H9 (cell line): ENCODE measurements around the gene APBB2. TPM values are rescaled to one million over a fixed set of nuclear protein-coding genes. Genes with fewer than 3 reads are reported as not detected.

Experiments
- DNase-seq: peaks from one replicate; pipeline ENCODE4 v3.0.0-alpha.2; 2017
- H2AFZ ChIP-seq: one replicate; pipeline ENCODE4 v1.6.1; 2013; ENCODE audit warnings: mild to moderate bottlenecking, low read length, control low read depth, moderate library complexity
- H2AK5ac ChIP-seq: 2 replicates; pipeline ENCODE4 v1.6.1; 2013; ENCODE audit warnings: low read length, control low read depth, mixed read lengths; ENCODE audit not compliant: insufficient read length
- H2BK120ac ChIP-seq: one replicate; pipeline ENCODE4 v1.6.1; 2013; ENCODE audit warnings: low read depth, mild to moderate bottlenecking, low read length, control low read depth, inconsistent platforms; ENCODE audit not compliant: poor library complexity, severe bottlenecking
- H2BK12ac ChIP-seq: 2 replicates; pipeline ENCODE4 v1.6.1; 2013; ENCODE audit warnings: low read length, control low read depth, mixed read lengths, low read depth; ENCODE audit not compliant: insufficient read length
- H2BK15ac ChIP-seq: 2 replicates; pipeline ENCODE4 v1.6.1; 2013; ENCODE audit warnings: low read depth, low read length, control low read depth
- H2BK20ac ChIP-seq: one replicate; pipeline ENCODE4 v1.6.1; 2013; ENCODE audit warnings: low read depth, mild to moderate bottlenecking, low read length, control low read depth, inconsistent platforms; ENCODE audit not compliant: poor library complexity, severe bottlenecking
- H2BK5ac ChIP-seq: 2 replicates; pipeline ENCODE4 v1.6.1; 2013; ENCODE audit warnings: low read length, control low read depth, mixed read lengths; ENCODE audit not compliant: insufficient read length
- H3K14ac ChIP-seq: 2 replicates; pipeline ENCODE4 v1.6.1; 2013; ENCODE audit warnings: low read length, control low read depth; ENCODE audit not compliant: insufficient read depth
- H3K18ac ChIP-seq: 2 replicates; pipeline ENCODE4 v1.6.1; 2013; ENCODE audit warnings: low read depth, mild to moderate bottlenecking, mixed read lengths, low read length, control low read depth; ENCODE audit not compliant: insufficient read length
- H3K23ac ChIP-seq: 2 replicates; pipeline ENCODE4 v1.6.1; 2013; ENCODE audit warnings: low read length, control low read depth, mixed read lengths, low read depth; ENCODE audit not compliant: insufficient read length
- H3K23me2 ChIP-seq: 2 replicates; pipeline ENCODE4 v1.6.1; 2013; ENCODE audit warnings: low read depth, mild to moderate bottlenecking, mixed read lengths, low read length, control low read depth; ENCODE audit not compliant: insufficient read length, poor library complexity, severe bottlenecking
- H3K27ac ChIP-seq: 2 replicates; pipeline ENCODE4 v1.5.1; 2013; ENCODE audit warnings: low read length, control low read depth, mixed read lengths, low read depth; ENCODE audit not compliant: insufficient read length
- H3K27me3 ChIP-seq: 2 replicates; pipeline ENCODE4 v1.6.1; 2013; ENCODE audit warnings: low read length, control low read depth, inconsistent platforms; ENCODE audit not compliant: insufficient read depth
- H3K4ac ChIP-seq: 2 replicates; pipeline ENCODE4 v1.6.1; 2013; ENCODE audit warnings: low read depth, mild to moderate bottlenecking, control low read depth, inconsistent platforms, low read length, moderate library complexity
- H3K4me1 ChIP-seq: 2 replicates; pipeline ENCODE4 v1.6.1; 2013; ENCODE audit warnings: low read length, control low read depth, inconsistent platforms; ENCODE audit not compliant: insufficient read depth
- H3K4me2 ChIP-seq: 2 replicates; pipeline ENCODE4 v1.6.1; 2013; ENCODE audit warnings: low read length, control low read depth, mixed read lengths; ENCODE audit not compliant: insufficient read length, insufficient read depth
- H3K56ac ChIP-seq: 2 replicates; pipeline ENCODE4 v1.6.1; 2013; ENCODE audit warnings: low read depth, mild to moderate bottlenecking, mixed read lengths, low read length, control low read depth; ENCODE audit not compliant: insufficient read length
- H3K79me1 ChIP-seq: 2 replicates; pipeline ENCODE4 v1.6.1; 2013; ENCODE audit warnings: low read depth, mild to moderate bottlenecking, moderate library complexity, low read length, control low read depth, inconsistent platforms; ENCODE audit not compliant: insufficient read depth, poor library complexity, severe bottlenecking
- H3K79me2 ChIP-seq: 2 replicates; pipeline ENCODE4 v1.6.1; 2013; ENCODE audit warnings: low read length, control low read depth, inconsistent platforms; ENCODE audit not compliant: insufficient read depth
- H3K9ac ChIP-seq: 2 replicates; pipeline ENCODE4 v1.6.1; 2013; ENCODE audit warnings: low read length, control low read depth, mixed read lengths; ENCODE audit not compliant: insufficient read length; ENCODE audit errors: extremely low read depth
- H3K9me3 ChIP-seq: one replicate; pipeline ENCODE4 v1.6.1; 2013; ENCODE audit warnings: low read depth, low read length, inconsistent platforms; ENCODE audit not compliant: control insufficient read depth
- H3T11ph ChIP-seq: one replicate; pipeline ENCODE4 v1.6.1; 2013; ENCODE audit warnings: mild to moderate bottlenecking, low read length, control low read depth, inconsistent platforms
- H4K20me1 ChIP-seq: one replicate; pipeline ENCODE4 v1.6.1; 2013; ENCODE audit not compliant: control insufficient read depth, insufficient read length, insufficient read depth
- H4K5ac ChIP-seq: 2 replicates; pipeline ENCODE4 v1.6.1; 2013; ENCODE audit warnings: low read depth, mild to moderate bottlenecking, mixed read lengths, low read length, control low read depth; ENCODE audit not compliant: insufficient read length
- H4K8ac ChIP-seq: replicated peaks from 2 replicates; pipeline ENCODE4 v1.6.1; 2013; ENCODE audit warnings: low read length, control low read depth, mixed read lengths, low read depth; ENCODE audit not compliant: insufficient read length
- H4K91ac ChIP-seq: 2 replicates; pipeline ENCODE4 v1.6.1; 2013; ENCODE audit warnings: low read depth, mild to moderate bottlenecking, moderate library complexity, mixed read lengths, low read length, control low read depth; ENCODE audit not compliant: insufficient read length
- H3K27ac Mint-ChIP-seq, 3 experiments: 2 replicates in 2 of 3; 3 replicates in 1 of 3; pipeline ENCODE4 v1.8.0; 2020 to 2021; ENCODE audit warnings: mixed read lengths in 3 of 3, mild to moderate bottlenecking in 1 of 3, moderate library complexity in 1 of 3
- H3K27me3 Mint-ChIP-seq: 2 replicates; pipeline ENCODE4 v1.8.0; 2021; ENCODE audit warnings: low read depth, mild to moderate bottlenecking, moderate library complexity, mixed read lengths
- H3K36me3 Mint-ChIP-seq, 3 experiments: 2 replicates in 2 of 3; 3 replicates in 1 of 3; pipeline ENCODE4 v1.8.0; 2020 to 2021; ENCODE audit warnings: low read depth in 3 of 3, mixed read lengths in 3 of 3; ENCODE audit not compliant: insufficient read depth in 1 of 3
- H3K4me1 Mint-ChIP-seq, 2 experiments: 2 replicates each; pipeline ENCODE4 v1.8.0; 2020; ENCODE audit warnings: mixed read lengths in 2 of 2
- H3K4me3 Mint-ChIP-seq, 2 experiments: 2 replicates in 1 of 2; 3 replicates in 1 of 2; pipeline ENCODE4 v1.8.0; 2020 to 2021; ENCODE audit warnings: mild to moderate bottlenecking in 2 of 2, mixed read lengths in 2 of 2, moderate library complexity in 1 of 2
- H3K9me3 Mint-ChIP-seq, 2 experiments: 2 replicates in 1 of 2; 3 replicates in 1 of 2; pipeline ENCODE4 v1.8.0; 2020; ENCODE audit warnings: mild to moderate bottlenecking in 2 of 2, mixed read lengths in 2 of 2, moderate library complexity in 1 of 2
- WGBS: extraction: QIAGEN DNeasy Blood & Tissue Kit; methylation state at CpG from one replicate; pipeline ENCODE4 v1.1.7; 2013; ENCODE audit warnings: missing lambda C conversion rate, low lambda C conversion rate, mixed read lengths; ENCODE audit not compliant: insufficient read length; ENCODE audit errors: extremely low coverage; 5-methylcytosine and 5-hydroxymethylcytosine counted together
- total RNA-seq: library from RNA; stranded (reverse); gene quantifications from 2 replicates; pipeline ENCODE4 v1.2.1, GENCODE V29; 2021
- TF ChIP-seq, protein P1 (sequence below): fragments of 200-600 bp; sonication (generic); conservative IDR thresholded peaks from 3 replicates; pipeline ENCODE4 v1.8.0; 2021; ENCODE audit warnings: antibody characterized with exemption, mild to moderate bottlenecking

APBB2 gene
- total RNA-seq, 1 experiment from 2014 or later: 39.6 TPM

DNA sequence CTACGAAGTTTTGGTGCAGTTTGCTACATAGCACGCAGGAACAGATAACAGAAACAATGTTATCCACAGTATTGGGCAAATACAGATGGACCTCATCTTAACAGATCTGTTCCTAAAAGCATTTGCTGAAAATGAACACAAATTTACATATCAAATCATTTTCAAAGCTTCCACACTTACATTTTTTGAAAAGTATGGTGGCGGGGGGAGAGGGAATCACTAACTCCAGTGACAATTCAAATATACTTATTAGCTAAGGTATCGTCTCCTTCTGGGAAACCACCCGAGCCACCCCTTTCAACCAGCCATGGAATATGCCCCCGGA, 289.6 kb downstream of the APBB2 start:
- Histone ChIP-seq H3K4me2 (no peak overlapping the region), H2BK120ac (no peak overlapping the region), H3K4me1 (peaks cover 3% of the 10 kb centered on the region; the same call in 1 of the 2 replicates), H3K27ac (no peak overlapping the region), H3K9me3 (no peaks in the 10 kb centered on the region), H3K23me2 (no peaks in the 10 kb centered on the region), H4K20me1 (no peaks in the 10 kb centered on the region), H3K79me2 (no peaks in the 10 kb centered on the region), H4K8ac (no peak overlapping the region), H3K9ac (no peak overlapping the region), H4K5ac (no peak overlapping the region), H2BK12ac (no peak overlapping the region), H3K14ac (no peak overlapping the region), H3K4ac (no peak overlapping the region), H3K79me1 (no peaks in the 10 kb centered on the region), H2BK20ac (no peak overlapping the region), H3K27me3 (no peaks in the 10 kb centered on the region), H2BK15ac (no peak overlapping the region), H3T11ph (no peak overlapping the region), H2AK5ac (no peak overlapping the region), H2BK5ac (no peak overlapping the region), H3K23ac (no peak overlapping the region), H3K56ac (no peak overlapping the region), H3K18ac (no peak overlapping the region), H2AFZ (no peak overlapping the region), H4K91ac (no peak overlapping the region)
- H3K9me3 Mint-ChIP-seq: no peaks in the 10 kb centered on the region
- no peak overlapping the region for H3K4me3 Mint-ChIP-seq
- H3K27me3 Mint-ChIP-seq: no peaks in the 10 kb centered on the region
- no peak for DNase-seq
- WGBS: no CpG with 5 or more reads among the region's 6 CpGs
- TF ChIP-seq, protein P1, sequence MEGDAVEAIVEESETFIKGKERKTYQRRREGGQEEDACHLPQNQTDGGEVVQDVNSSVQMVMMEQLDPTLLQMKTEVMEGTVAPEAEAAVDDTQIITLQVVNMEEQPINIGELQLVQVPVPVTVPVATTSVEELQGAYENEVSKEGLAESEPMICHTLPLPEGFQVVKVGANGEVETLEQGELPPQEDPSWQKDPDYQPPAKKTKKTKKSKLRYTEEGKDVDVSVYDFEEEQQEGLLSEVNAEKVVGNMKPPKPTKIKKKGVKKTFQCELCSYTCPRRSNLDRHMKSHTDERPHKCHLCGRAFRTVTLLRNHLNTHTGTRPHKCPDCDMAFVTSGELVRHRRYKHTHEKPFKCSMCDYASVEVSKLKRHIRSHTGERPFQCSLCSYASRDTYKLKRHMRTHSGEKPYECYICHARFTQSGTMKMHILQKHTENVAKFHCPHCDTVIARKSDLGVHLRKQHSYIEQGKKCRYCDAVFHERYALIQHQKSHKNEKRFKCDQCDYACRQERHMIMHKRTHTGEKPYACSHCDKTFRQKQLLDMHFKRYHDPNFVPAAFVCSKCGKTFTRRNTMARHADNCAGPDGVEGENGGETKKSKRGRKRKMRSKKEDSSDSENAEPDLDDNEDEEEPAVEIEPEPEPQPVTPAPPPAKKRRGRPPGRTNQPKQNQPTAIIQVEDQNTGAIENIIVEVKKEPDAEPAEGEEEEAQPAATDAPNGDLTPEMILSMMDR: peak; percentile 7; the same call in 1 of the 3 replicates
- peaks cover 4 to 15% of the 10 kb centered on the region in 2 experiments for H3K4me1 Mint-ChIP-seq
- H3K27ac Mint-ChIP-seq: no peak overlapping the region
- H3K36me3 Mint-ChIP-seq: peaks cover 0 to 5% (median 0%) of the 10 kb centered on the region in 3 experiments; a peak in 3 of 7 replicates
